WTC11 (cell line): ENCODE data around the gene COL5A3. TPM values are rescaled to one million over a fixed set of nuclear protein-coding genes. Genes with fewer than 3 reads are reported as not detected.

Experiments used
- ATAC-seq: fragments of 200-7000 bp; cut with Tn5 transposase; 2 replicates; pipeline ENCODE4 v1.10.0; 2021; ENCODE audit warnings: mild to moderate bottlenecking, moderate library complexity
- CTCF ChIA-PET: fragments of 300-600 bp; sonication (Branson Sonifier 250); formaldehyde crosslinking; loops from one replicate; lab custom pipeline; 2021; ENCODE audit warnings: antibody characterized with exemption; lab: Charles Lee
- POLR2A ChIA-PET: fragments of 350-600 bp; sonication (Branson Sonifier 250); formaldehyde crosslinking; loops from one replicate; lab custom pipeline; 2021; ENCODE audit warnings: antibody characterized with exemption; lab: Charles Lee
- DNase-seq: peaks from one replicate; pipeline ENCODE4 v3.0.0; 2021; ENCODE audit warnings: low spot score
- H3K27ac Mint-ChIP-seq: 2 replicates; pipeline ENCODE4 v1.8.0; 2021; ENCODE audit warnings: mixed read lengths
- H3K27me3 Mint-ChIP-seq: 2 replicates; pipeline ENCODE4 v1.8.0; 2021; ENCODE audit warnings: low read depth, mild to moderate bottlenecking, moderate library complexity, mixed read lengths
- H3K36me3 Mint-ChIP-seq: 2 replicates; pipeline ENCODE4 v1.8.0; 2021; ENCODE audit warnings: mixed read lengths
- H3K4me1 Mint-ChIP-seq: 2 replicates; pipeline ENCODE4 v1.8.0; 2022; ENCODE audit warnings: mixed read lengths
- H3K4me3 Mint-ChIP-seq: 2 replicates; pipeline ENCODE4 v1.8.0; 2021; ENCODE audit warnings: mild to moderate bottlenecking, moderate library complexity, mixed read lengths
- H3K9me3 Mint-ChIP-seq: 2 replicates; pipeline ENCODE4 v1.8.0; 2021; ENCODE audit warnings: mixed read lengths
- ATF2 ChIP-seq: sonication (generic); formaldehyde crosslinking; IDR thresholded peaks from 2 replicates; pipeline ENCODE4 v1.8.1; 2022; ENCODE audit warnings: low read depth, missing genetic modification reagents, borderline replicate concordance
- E2F4 ChIP-seq: sonication (generic); formaldehyde crosslinking; IDR thresholded peaks from 2 replicates; pipeline ENCODE4 v1.8.1; 2022; ENCODE audit warnings: low read depth, mild to moderate bottlenecking, moderate library complexity, missing genetic modification reagents, borderline replicate concordance
- ELF4 ChIP-seq: sonication (generic); formaldehyde crosslinking; IDR thresholded peaks from 2 replicates; pipeline ENCODE4 v1.8.1; 2022; ENCODE audit warnings: low read depth, mild to moderate bottlenecking, moderate library complexity, missing genetic modification reagents
- FOXK1 ChIP-seq: sonication (generic); formaldehyde crosslinking; IDR thresholded peaks from 2 replicates; pipeline ENCODE4 v1.8.0; 2022; ENCODE audit warnings: mild to moderate bottlenecking, moderate library complexity, missing genetic modification reagents
- HMGA2 ChIP-seq: fragments of 250-450 bp; sonication (Bioruptor Pico); IDR thresholded peaks from 2 replicates; pipeline ENCODE4 v1.4.0; 2021; ENCODE audit warnings: mild to moderate bottlenecking, moderate library complexity
- HMGXB4 ChIP-seq: sonication (generic); formaldehyde crosslinking; IDR thresholded peaks from 2 replicates; pipeline ENCODE4 v1.8.1; 2023; ENCODE audit warnings: mild to moderate bottlenecking, moderate library complexity, missing genetic modification reagents
- KAT7 ChIP-seq: sonication (generic); formaldehyde crosslinking; IDR thresholded peaks from 2 replicates; pipeline ENCODE4 v1.8.1; 2023; ENCODE audit warnings: missing genetic modification reagents, mild to moderate bottlenecking, borderline replicate concordance
- NR3C1 ChIP-seq: sonication (generic); formaldehyde crosslinking; conservative IDR thresholded peaks from 2 replicates; pipeline ENCODE4 v1.8.1; 2023; ENCODE audit warnings: low read depth, mild to moderate bottlenecking, missing genetic modification reagents
- RELA ChIP-seq: sonication (generic); formaldehyde crosslinking; IDR thresholded peaks from 2 replicates; pipeline ENCODE4 v1.8.1; 2022; ENCODE audit warnings: missing genetic modification reagents, mild to moderate bottlenecking, borderline replicate concordance
- SMAD3 ChIP-seq: sonication (generic); formaldehyde crosslinking; IDR thresholded peaks from 2 replicates; pipeline ENCODE4 v1.8.0; 2022; ENCODE audit warnings: missing genetic modification reagents, mild to moderate bottlenecking, borderline replicate concordance
- SOX15 ChIP-seq: fragments of 250-450 bp; sonication (Bioruptor Pico); IDR thresholded peaks from 2 replicates; pipeline ENCODE4 v1.9.0; 2021; ENCODE audit warnings: mild to moderate bottlenecking
- TP53 ChIP-seq: sonication (generic); formaldehyde crosslinking; IDR thresholded peaks from 2 replicates; pipeline ENCODE4 v1.8.1; 2023; ENCODE audit warnings: mild to moderate bottlenecking, missing genetic modification reagents
- ZBTB43 ChIP-seq: sonication (generic); formaldehyde crosslinking; IDR thresholded peaks from 2 replicates; pipeline ENCODE4 v1.8.1; 2023; ENCODE audit warnings: mild to moderate bottlenecking, missing genetic modification reagents
- ZNF263 ChIP-seq: sonication (generic); formaldehyde crosslinking; IDR thresholded peaks from 2 replicates; pipeline ENCODE4 v1.8.1; 2022; ENCODE audit warnings: low read depth, mild to moderate bottlenecking, moderate library complexity, missing genetic modification reagents
- ZNF512 ChIP-seq: sonication (generic); formaldehyde crosslinking; IDR thresholded peaks from 2 replicates; pipeline ENCODE4 v1.8.1; 2022; ENCODE audit warnings: missing genetic modification reagents, borderline replicate concordance
- ZNF671 ChIP-seq: fragments of 250-450 bp; sonication (Bioruptor Pico); IDR thresholded peaks from 2 replicates; pipeline ENCODE4 v1.8.0; 2021; ENCODE audit warnings: mild to moderate bottlenecking
- ZSCAN18 ChIP-seq: fragments of 250-450 bp; sonication (Bioruptor Pico); IDR thresholded peaks from 2 replicates; pipeline ENCODE4 v2.1.2; 2022; ENCODE audit warnings: mild to moderate bottlenecking, moderate library complexity
- total RNA-seq: library from RNA; stranded (reverse); gene quantifications from 3 replicates; pipeline ENCODE4 v1.2.3, GENCODE V29; 2021
- TF ChIP-seq, protein P1 (sequence below): fragments of 200-600 bp; IDR thresholded peaks from 2 replicates; pipeline ENCODE4 v1.8.0; 2022; ENCODE audit warnings: antibody characterized with exemption

Gene COL5A3
- total RNA-seq, 1 experiment from 2014 or later = 0.81 TPM

DNA sequence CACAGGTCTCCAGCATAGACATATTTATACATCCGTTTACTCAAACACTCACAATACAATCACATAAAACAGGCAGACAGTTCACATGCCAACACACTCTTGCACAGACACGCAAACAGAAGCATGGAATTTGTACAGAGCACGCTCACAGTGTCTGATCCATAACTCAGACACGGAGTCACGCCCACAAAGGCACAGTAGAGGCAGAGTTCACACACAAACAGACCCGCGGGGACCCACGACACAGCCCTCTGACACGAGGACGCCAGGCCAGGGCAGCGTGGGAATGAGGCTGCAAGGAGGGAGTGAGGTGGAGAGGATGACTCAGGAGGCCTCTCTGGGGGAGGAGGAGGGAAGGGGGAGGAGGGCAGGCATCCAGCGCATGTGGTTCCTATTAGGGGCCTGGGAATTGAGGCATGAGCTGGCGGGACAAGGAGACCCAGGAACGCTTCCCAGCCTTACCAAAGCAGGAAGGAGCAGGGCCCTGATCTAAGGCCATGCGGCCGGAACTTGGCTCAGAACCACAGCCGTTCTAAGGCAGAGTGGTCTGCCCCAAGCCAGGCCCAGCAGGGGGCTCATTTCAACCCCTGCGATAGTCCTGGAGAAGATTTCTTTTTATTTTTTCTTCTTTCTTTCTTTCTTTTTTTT, 64.9 kb downstream of the COL5A3 start:
- ATAC-seq (peak; percentile 72), DNase-seq (peak; percentile 36)
- TF ChIP-seq ZNF263 (CRISPR knock-in tag) = peak; percentile 89
- TF ChIP-seq, protein P1, sequence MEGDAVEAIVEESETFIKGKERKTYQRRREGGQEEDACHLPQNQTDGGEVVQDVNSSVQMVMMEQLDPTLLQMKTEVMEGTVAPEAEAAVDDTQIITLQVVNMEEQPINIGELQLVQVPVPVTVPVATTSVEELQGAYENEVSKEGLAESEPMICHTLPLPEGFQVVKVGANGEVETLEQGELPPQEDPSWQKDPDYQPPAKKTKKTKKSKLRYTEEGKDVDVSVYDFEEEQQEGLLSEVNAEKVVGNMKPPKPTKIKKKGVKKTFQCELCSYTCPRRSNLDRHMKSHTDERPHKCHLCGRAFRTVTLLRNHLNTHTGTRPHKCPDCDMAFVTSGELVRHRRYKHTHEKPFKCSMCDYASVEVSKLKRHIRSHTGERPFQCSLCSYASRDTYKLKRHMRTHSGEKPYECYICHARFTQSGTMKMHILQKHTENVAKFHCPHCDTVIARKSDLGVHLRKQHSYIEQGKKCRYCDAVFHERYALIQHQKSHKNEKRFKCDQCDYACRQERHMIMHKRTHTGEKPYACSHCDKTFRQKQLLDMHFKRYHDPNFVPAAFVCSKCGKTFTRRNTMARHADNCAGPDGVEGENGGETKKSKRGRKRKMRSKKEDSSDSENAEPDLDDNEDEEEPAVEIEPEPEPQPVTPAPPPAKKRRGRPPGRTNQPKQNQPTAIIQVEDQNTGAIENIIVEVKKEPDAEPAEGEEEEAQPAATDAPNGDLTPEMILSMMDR = no peak
- TF ChIP-seq HMGA2 = no peak
- no peak for TF ChIP-seq TP53
- TF ChIP-seq NR3C1 = no peak
- 0 out of 2 replicates have a peak, but pooled peaks have one; percentile 84 for TF ChIP-seq ZNF512 (CRISPR knock-in tag)
- no peak for TF ChIP-seq SOX15
- no peak for TF ChIP-seq ELF4 (CRISPR knock-in tag)
- TF ChIP-seq ZSCAN18 (CRISPR knock-in tag) = no peak
- no peak for TF ChIP-seq KAT7 (CRISPR knock-in tag)
- no peak for TF ChIP-seq ATF2 (CRISPR knock-in tag)
- TF ChIP-seq ZNF671 = no peak
- no peak for TF ChIP-seq E2F4 (CRISPR knock-in tag)
- TF ChIP-seq RELA (CRISPR knock-in tag) = no peak
- TF ChIP-seq HMGXB4 = no peak
- POLR2A ChIA-PET = interaction anchor here (1.2 kb wide), 1 partner anchor 20 kb away, joined by 4 read pairs; no protein-coding TSS in a partner anchor
- Mint-ChIP-seq H3K27ac (peak overlapping the region; percentile 1), H3K9me3 (peaks cover 19% of the 10 kb centered on the region), H3K27me3 (peaks cover 20% of the 10 kb centered on the region), H3K4me1 (peaks cover 15% of the 10 kb centered on the region), H3K4me3 (no peak overlapping the region), H3K36me3 (peaks cover 4% of the 10 kb centered on the region)
- CTCF ChIA-PET = interaction anchor here (0.5 to 1.5 kb wide), 8 partner anchors 14 to 65 kb away, joined by 3 to 12 read pairs (median 3); partner anchors contain the start of gene COL5A3

GRCh38 chr19:9943744-9944143, 66.6 kb downstream of the COL5A3 start:
- Mint-ChIP-seq H3K36me3 (peaks cover 4% of the 10 kb centered on the region), H3K4me3 (no peak overlapping the region), H3K27ac (no peak overlapping the region), H3K9me3 (peaks cover 19% of the 10 kb centered on the region), H3K27me3 (peaks cover 20% of the 10 kb centered on the region), H3K4me1 (peaks cover 21% of the 10 kb centered on the region)
- DNase-seq (no peak), ATAC-seq (no peak)
- POLR2A ChIA-PET = no interaction called here
- no peak for TF ChIP-seq SMAD3
- TF ChIP-seq ZBTB43 (CRISPR knock-in tag) = no peak
- TF ChIP-seq FOXK1 (CRISPR knock-in tag) = no peak
- CTCF ChIA-PET = interaction anchor here (1.0 to 1.3 kb wide), 3 partner anchors 56 to 155 kb away, joined by 3 to 6 read pairs (median 4); no protein-coding TSS in a partner anchor
